K562 (cell line): ENCODE data around the gene KLHL8. TPM values are rescaled to one million over a fixed set of nuclear protein-coding genes. Genes with fewer than 3 reads are reported as not detected.

Experiments
- ATAC-seq: fragments of 200-7000 bp; cut with Tn5 transposase; 3 replicates; pipeline ENCODE4 v1.9.1; 2020; ENCODE audit warnings: moderate library complexity
- BruUV-seq: library from RNA; stranded (reverse); fragments of 400-500 nt; replicated peaks from 2 replicates; lab custom pipeline; 2021; lab: Mats Ljungman, UMichigan
- CTCF ChIA-PET: fragments of 300-600 bp; formaldehyde crosslinking; extraction: SDS; loops from one replicate; lab custom pipeline; 2021; ENCODE audit warnings: low intra/inter-chr PET ratio; lab: Yijun Ruan, JAX
- POLR2A ChIA-PET: fragments of 300-600, 350-650 bp; sonication (Branson Sonifier 250); formaldehyde crosslinking; extraction: SDS; loops from one replicate; lab custom pipeline; 2021; ENCODE audit warnings: antibody characterized with exemption, inconsistent platforms; lab: Yijun Ruan, JAX
- DNase-seq, 4 experiments: peaks; one replicate each; pipeline versions ENCODE4 v3.0.0 to v3.0.0-alpha.2; 2011 to 2018; ENCODE audit warnings: low spot score in 3 of 4, mixed read lengths in 3 of 4; ENCODE audit errors: extremely low read depth in 1 of 4
- FAIRE-seq: peaks from 2 replicates; lab custom pipeline; 2011; peaks lifted over from hg19 to GRCh38; lab: Jason Lieb, UNC
- H2AFZ ChIP-seq: 2 replicates; pipeline ENCODE4 v1.6.0; 2011; ENCODE audit warnings: low read depth, low read length, control low read depth, inconsistent platforms
- H3K27ac ChIP-seq: fragments of 200-600 bp; 3 replicates; pipeline ENCODE4 v1.8.0; 2011; ENCODE audit warnings: low read depth, mild to moderate bottlenecking, control low read depth, inconsistent platforms, low read length, moderate library complexity, mixed read lengths; ENCODE audit errors: extremely low read depth
- H3K27me3 ChIP-seq, 2 experiments: fragments of 300-600 bp in 1 of 2; 2 replicates in 1 of 2; 3 replicates in 1 of 2; pipeline versions ENCODE4 v1.6.0 to v1.8.0; 2011; ENCODE audit warnings: inconsistent platforms in 2 of 2, low read length in 2 of 2, mild to moderate bottlenecking in 1 of 2, mixed read lengths in 1 of 2, moderate library complexity in 1 of 2; ENCODE audit not compliant: control insufficient read depth in 2 of 2, insufficient read depth in 2 of 2
- H3K36me3 ChIP-seq: fragments of 300-600 bp; 3 replicates; pipeline ENCODE4 v1.8.0; 2011; ENCODE audit warnings: mild to moderate bottlenecking, low read length, inconsistent platforms; ENCODE audit not compliant: control insufficient read depth, insufficient read depth
- H3K4me1 ChIP-seq, 2 experiments: fragments of 200-600 bp in 1 of 2; replicated peaks in 1 of 2; 2 replicates in 1 of 2; 3 replicates in 1 of 2; pipeline versions ENCODE4 v1.5.1 to v1.8.0; 2011; ENCODE audit warnings: inconsistent platforms in 2 of 2, low read length in 2 of 2, mild to moderate bottlenecking in 1 of 2, mixed read lengths in 1 of 2, moderate library complexity in 1 of 2; ENCODE audit not compliant: control insufficient read depth in 2 of 2, insufficient read depth in 2 of 2
- H3K4me2 ChIP-seq: 2 replicates; pipeline ENCODE4 v1.6.1; 2011; ENCODE audit warnings: low read length, control low read depth, inconsistent platforms, mixed read lengths; ENCODE audit not compliant: insufficient read depth
- H3K4me3 ChIP-seq: fragments of 200-600 bp; sonication (generic), shearing (Covaris generic); 2 replicates; pipeline ENCODE4 v1.5.1; 2016; ENCODE audit warnings: control low read depth, inconsistent platforms
- H3K79me2 ChIP-seq: fragments of 200-600 bp; 3 replicates; pipeline ENCODE4 v1.8.0; 2011; ENCODE audit warnings: low read length, inconsistent platforms; ENCODE audit not compliant: control insufficient read depth, insufficient read depth
- H3K9ac ChIP-seq, 2 experiments: 2 replicates each; pipeline versions ENCODE4 v1.6.0 to v1.6.1; 2011; ENCODE audit warnings: low read depth in 2 of 2, low read length in 2 of 2, control low read depth in 1 of 2, inconsistent platforms in 1 of 2, mild to moderate bottlenecking in 1 of 2, mixed read lengths in 1 of 2; ENCODE audit not compliant: insufficient read depth in 1 of 2
- H3K9me1 ChIP-seq: one replicate; pipeline ENCODE4 v1.6.0; 2011; ENCODE audit warnings: inconsistent platforms, mild to moderate bottlenecking, low read length, moderate library complexity; ENCODE audit not compliant: control insufficient read depth, insufficient read depth
- H3K9me3 ChIP-seq: replicated peaks from 2 replicates; pipeline ENCODE4 v1.5.1; 2011; ENCODE audit warnings: low read depth, low read length, inconsistent platforms; ENCODE audit not compliant: control insufficient read depth, insufficient read depth
- H4K20me1 ChIP-seq: replicated peaks from 2 replicates; pipeline ENCODE4 v1.6.1; 2011; ENCODE audit warnings: low read length, inconsistent platforms, mixed read lengths; ENCODE audit not compliant: control insufficient read depth, insufficient read depth
- CHD1 ChIP-seq: fragments of 200-600 bp; sonication (generic); IDR thresholded peaks from one replicate; pipeline ENCODE4 v1.6.1; 2012; ENCODE audit warnings: mild to moderate bottlenecking, moderate library complexity, low read length, inconsistent platforms
- FIP1L1 ChIP-seq: fragments of 200-400 bp; formaldehyde crosslinking; IDR thresholded peaks from 2 replicates; pipeline ENCODE4 v1.6.1; 2018; ENCODE audit warnings: mild to moderate bottlenecking, low read depth, low read length; ENCODE audit not compliant: poor library complexity, severe bottlenecking
- GTF2E2 ChIP-seq: fragments of 200-800 bp; sonication (Bioruptor generic); IDR thresholded peaks from 2 replicates; pipeline ENCODE4 v1.6.1; 2016; ENCODE audit warnings: missing genetic modification characterization, missing compliant biosample characterization
- KAT7 ChIP-seq: sonication (generic); formaldehyde crosslinking; IDR thresholded peaks from 2 replicates; pipeline ENCODE4 v1.8.0; 2022; ENCODE audit warnings: missing genetic modification reagents, mild to moderate bottlenecking, borderline replicate concordance
- LARP7 ChIP-seq: fragments of 450-650 bp; IDR thresholded peaks from 2 replicates; pipeline ENCODE4 v1.6.1; 2016
- MBD2 ChIP-seq: sonication (generic); IDR thresholded peaks from 2 replicates; pipeline ENCODE4 v1.6.1; 2016; ENCODE audit warnings: low read depth, borderline replicate concordance
- MTA3 ChIP-seq: fragments of 450-650 bp; formaldehyde crosslinking; IDR thresholded peaks from 2 replicates; pipeline ENCODE4 v1.6.1; 2017; ENCODE audit warnings: mild to moderate bottlenecking, borderline replicate concordance
- MYBL2 ChIP-seq, 2 experiments: fragments of 450-650 bp in 1 of 2; sonication (generic) in 1 of 2; formaldehyde crosslinking in 1 of 2; IDR thresholded peaks; 2 replicates each; pipeline versions ENCODE4 v1.6.1 to v1.8.1; 2017 to 2022; ENCODE audit warnings: borderline replicate concordance in 1 of 2, inconsistent platforms in 1 of 2, low read depth in 1 of 2, mild to moderate bottlenecking in 1 of 2, missing genetic modification reagents in 1 of 2, moderate library complexity in 1 of 2
- TCF7 ChIP-seq: sonication (generic); IDR thresholded peaks from 2 replicates; pipeline ENCODE4 v1.6.1; 2016; ENCODE audit warnings: antibody characterized with exemption, borderline replicate concordance
- ZNF184 ChIP-seq: sonication (generic); formaldehyde crosslinking; IDR thresholded peaks from 2 replicates; pipeline ENCODE4 v1.5.0; 2020; ENCODE audit warnings: missing genetic modification reagents
- ZSCAN32 ChIP-seq: fragments of 450-650 bp; formaldehyde crosslinking; IDR thresholded peaks from 2 replicates; pipeline ENCODE4 v1.4.0; 2020; ENCODE audit warnings: mild to moderate bottlenecking, moderate library complexity
- WGBS: fragments of 100-300 bp; shearing (Covaris generic); methylation state at CpG from one replicate; pipeline ENCODE4 v1.1.6; 2016; ENCODE audit warnings: low coverage, mixed read lengths; ENCODE audit not compliant: insufficient coverage; ENCODE audit errors: missing lambda C conversion rate; 5-methylcytosine and 5-hydroxymethylcytosine counted together
- in situ Hi-C: fragments of 300-500 bp; cut with MboI; formaldehyde crosslinking; loops from 4 replicates; pipeline ENCODE4 v1.15.0; 2018; ENCODE audit warnings: inconsistent platforms, mixed read lengths
- intact Hi-C: fragments of 100-400 bp; cut with micrococcal nuclease; formaldehyde crosslinking; loops from 2 replicates; pipeline ENCODE4 v1.14.2; 2022
- polyA plus RNA-seq, 8 experiments: library from polyadenylated mRNA; depleted of rRNA in 4 of 8; stranded (reverse) in 5 of 8; unstranded in 3 of 8; fragments of >200 nt; fragmentation: Nextera tagmentation in 2 of 8; fragmentation: Illumina TruSeq in 1 of 8; extraction: Ambion mirVana in 2 of 8; extraction: Trizol in 1 of 8; gene quantifications; 2 replicates each; pipeline versions ENCODE4 v1.2.1 to v1.2.3, GENCODE V29; 2011 to 2014; ENCODE audit warnings: inconsistent platforms in 1 of 8, missing spikeins in 1 of 8
- total RNA-seq, 7 experiments: library from RNA; depleted of rRNA in 6 of 7; stranded (reverse); fragments of >200 nt in 6 of 7; fragmentation: Illumina TruSeq in 2 of 7; extraction: Trizol in 2 of 7; gene quantifications; 2 replicates each; pipeline versions ENCODE4 v1.2.1 to v1.2.3, GENCODE V29; 2011 to 2021; ENCODE audit warnings: low replicate concordance in 1 of 7
- TF ChIP-seq, protein P1 (sequence below), 2 experiments: fragments of 450-650 bp in 1 of 2; sonication (generic) in 1 of 2; formaldehyde crosslinking in 1 of 2; IDR thresholded peaks in 1 of 2; conservative IDR thresholded peaks in 1 of 2; 2 replicates each; pipeline versions ENCODE4 v1.6.1 to v1.8.1; 2016 to 2023; ENCODE audit warnings: mild to moderate bottlenecking in 2 of 2, moderate library complexity in 2 of 2, inconsistent platforms in 1 of 2, missing genetic modification reagents in 1 of 2

KLHL8 gene
- total and polyA plus RNA-seq, 9 of the 15 experiments (the other 6 are each of a cell fraction or from before 2014, with no cell fraction given), result 8.7 to 25.3 (median 15.7) TPM

DNA sequence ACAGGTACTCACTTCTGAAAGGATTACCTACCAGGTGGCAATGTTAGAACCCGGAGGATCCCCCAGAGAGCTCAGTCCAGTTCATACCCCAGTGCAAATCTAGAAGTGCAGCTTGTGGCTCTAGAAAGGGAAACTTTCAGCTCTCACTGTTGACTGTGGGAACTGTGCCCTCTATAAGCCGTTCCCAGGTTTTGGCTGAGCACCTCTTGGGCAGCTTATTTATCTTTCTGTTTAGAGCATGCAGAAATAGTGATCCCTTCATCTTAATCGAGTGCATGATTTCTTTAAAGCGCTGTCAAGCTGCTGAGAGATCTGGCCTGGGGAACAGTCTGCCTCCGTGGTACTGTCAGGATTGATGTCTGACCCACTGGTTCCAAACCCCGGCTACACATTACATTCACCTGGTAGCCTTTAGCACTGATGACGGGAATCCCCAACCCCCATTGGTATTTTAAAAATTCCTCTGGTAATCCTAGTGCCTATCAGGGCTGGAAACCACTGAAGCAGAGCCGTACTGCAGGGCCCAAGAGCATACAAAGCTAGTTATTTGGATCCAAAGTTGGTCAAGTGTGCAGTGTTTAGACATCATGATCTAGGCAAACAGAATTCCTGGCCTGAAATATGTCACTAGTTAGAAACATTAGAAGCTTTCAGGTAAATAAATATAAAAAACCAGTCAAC is 103.2 kb downstream of the KLHL8 start:
- TF ChIP-seq CHD1 (no peak), ZSCAN32 (CRISPR knock-in tag) (no peak), KAT7 (CRISPR knock-in tag) (no peak), GTF2E2 (tag) (no peak), TCF7 (no peak), MYBL2 (IDR thresholded peaks at IDR 0.05; ENCODE audit: low read depth) (no peak), MYBL2 (CRISPR knock-in tag; IDR thresholded peaks at IDR 0.05; ENCODE audit: borderline replicate concordance) (no peak), MTA3 (no peak), MBD2 (no peak), LARP7 (no peak), FIP1L1 (no peak), ZNF184 (no peak)
- TF ChIP-seq, protein P1, sequence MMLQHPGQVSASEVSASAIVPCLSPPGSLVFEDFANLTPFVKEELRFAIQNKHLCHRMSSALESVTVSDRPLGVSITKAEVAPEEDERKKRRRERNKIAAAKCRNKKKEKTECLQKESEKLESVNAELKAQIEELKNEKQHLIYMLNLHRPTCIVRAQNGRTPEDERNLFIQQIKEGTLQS (IDR thresholded peaks at IDR 0.05), result no peak
- TF ChIP-seq, protein P1 (CRISPR knock-in tag; conservative IDR thresholded peaks at IDR 0.05), result no peak
- Histone ChIP-seq H3K79me2 (no peaks in the 10 kb centered on the region; the same call in 2 of the 3 replicates), H3K27me3 (no peaks in the 10 kb centered on the region), H2AFZ (no peak overlapping the region), H3K9me1 (no peaks in the 10 kb centered on the region), H3K4me1 (peaks cover 0 to 4% of the 10 kb centered on the region in 2 experiments; a peak in 3 of 5 replicates), H3K27ac (no peak overlapping the region), H3K4me3 (no peak overlapping the region), H4K20me1 (no peaks in the 10 kb centered on the region), H3K9ac (no peak overlapping the region; a peak in 1 of 4 replicates), H3K36me3 (peaks cover 89% of the 10 kb centered on the region), H3K9me3 (no peaks in the 10 kb centered on the region), H3K4me2 (no peak overlapping the region)
- WGBS, result 94% methylated on average over 8 of the region's 8 CpGs
- POLR2A ChIA-PET, result interaction anchor here (0.8 to 1.5 kb wide), 3 partner anchors 14 to 111 kb away, joined by 3 read pairs; no protein-coding TSS in a partner anchor
- ATAC-seq, result no peak
- intact Hi-C loops (no loop called here), in situ Hi-C loops (loop anchor here (25.0 kb wide), 1 partner anchor 605 kb away; no protein-coding TSS in a partner anchor)
- BruUV-seq, result no TSS peak
- FAIRE-seq, result no peak
- CTCF ChIA-PET, result interaction anchor here (1.0 kb wide), 1 partner anchor 621 kb away, joined by 3 read pairs; no protein-coding TSS in a partner anchor
- no peak for DNase-seq
